HG02852 (cell line): ENCODE results near the gene ZC3H18.
A peak's percentile ranks its signal among the peaks of the same experiment; 100 is the strongest.

Experiments used
- ATAC-seq: cut with Tn5 transposase; IDR thresholded peaks from one replicate; pipeline ENCODE4 v1.9.1; 2021; ENCODE audit warnings: mild to moderate bottlenecking, moderate library complexity; ENCODE audit not compliant: unreplicated experiment

The ZC3H18 gene

DNA sequence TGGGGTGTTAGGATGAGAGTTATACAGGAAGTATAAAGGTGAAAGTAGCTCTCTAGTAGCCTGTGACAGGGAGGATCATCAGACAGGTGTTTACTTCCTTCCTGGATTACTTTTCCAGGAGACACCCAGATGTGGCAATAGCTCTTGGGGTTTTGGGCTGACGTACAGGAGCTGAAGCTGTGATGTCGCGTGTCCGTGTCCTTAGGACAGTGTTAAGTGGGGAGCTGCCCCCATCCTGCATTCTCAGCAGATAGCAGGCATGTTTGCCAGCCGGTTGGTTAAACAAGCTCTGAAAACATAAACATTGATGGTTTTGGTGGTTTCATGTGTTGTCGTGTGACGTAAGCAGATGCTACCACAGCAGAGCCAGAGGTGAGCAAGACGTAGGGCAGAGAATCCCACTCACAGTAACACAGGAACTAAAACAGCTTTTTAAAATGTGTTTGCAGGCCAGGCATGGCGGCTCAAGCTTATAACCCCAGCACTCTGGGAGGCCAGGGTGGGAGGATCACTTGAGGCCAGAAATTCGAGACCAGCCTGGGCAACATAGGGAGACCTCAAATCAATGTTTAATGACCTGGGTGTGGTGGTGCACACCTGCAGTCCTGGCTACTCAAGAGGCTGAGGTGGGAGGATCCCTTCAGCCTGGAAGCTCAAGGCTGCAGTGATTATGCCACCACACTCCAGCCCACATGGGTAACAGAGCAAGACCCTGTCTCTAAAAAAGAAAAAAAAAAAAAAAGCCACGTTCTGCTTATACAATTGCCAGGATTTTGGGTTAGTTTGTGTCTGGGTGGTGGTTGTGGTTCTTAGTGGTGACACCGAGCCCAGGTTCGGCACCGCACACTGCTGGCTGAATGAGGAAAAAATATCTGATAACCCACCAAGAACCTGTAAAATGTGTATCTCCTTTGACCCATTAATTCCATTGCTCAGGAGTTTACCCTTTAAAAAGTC lies 49.9 kb downstream of the ZC3H18 start:
- ATAC-seq = no peak

DNA sequence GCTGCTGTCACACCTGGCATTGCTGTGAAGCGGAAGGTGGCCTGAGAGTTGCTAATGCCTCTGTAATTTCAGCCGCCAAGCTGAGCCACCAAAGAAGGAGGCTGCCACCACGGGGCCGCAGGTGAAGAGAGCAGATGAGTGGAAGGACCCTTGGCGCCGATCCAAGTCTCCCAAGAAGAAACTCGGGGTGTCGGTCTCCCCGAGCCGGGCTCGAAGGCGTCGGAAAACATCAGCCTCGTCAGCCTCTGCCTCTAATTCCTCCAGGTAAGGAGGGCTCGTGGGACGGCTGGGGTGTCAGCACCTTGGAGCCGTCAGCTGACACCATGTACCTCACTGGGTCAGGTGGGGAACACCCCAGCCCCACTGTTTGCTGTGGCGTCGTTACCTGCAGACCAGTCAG lies 51.9 kb downstream of the ZC3H18 start:
- no peak for ATAC-seq

DNA sequence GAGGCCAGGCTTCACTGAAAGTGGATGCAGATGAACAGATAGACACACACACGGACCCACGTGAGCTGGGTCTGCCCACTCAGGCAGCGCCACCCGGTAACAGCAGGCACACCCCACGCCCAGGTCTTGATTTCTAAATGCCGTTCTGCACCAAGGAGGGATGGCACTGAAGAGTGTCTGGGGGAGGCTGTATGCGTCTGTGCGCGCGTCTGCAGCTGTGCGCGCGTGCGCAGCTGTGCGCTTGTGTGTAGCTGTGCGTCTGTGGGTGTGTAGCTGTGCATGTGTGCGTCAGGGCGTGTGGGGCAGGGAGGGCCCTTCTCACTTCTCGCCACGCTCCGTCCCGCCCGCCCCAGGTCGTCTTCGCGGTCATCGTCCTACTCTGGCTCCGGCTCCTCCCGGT lies 52.7 kb downstream of the ZC3H18 start:
- no peak for ATAC-seq

DNA sequence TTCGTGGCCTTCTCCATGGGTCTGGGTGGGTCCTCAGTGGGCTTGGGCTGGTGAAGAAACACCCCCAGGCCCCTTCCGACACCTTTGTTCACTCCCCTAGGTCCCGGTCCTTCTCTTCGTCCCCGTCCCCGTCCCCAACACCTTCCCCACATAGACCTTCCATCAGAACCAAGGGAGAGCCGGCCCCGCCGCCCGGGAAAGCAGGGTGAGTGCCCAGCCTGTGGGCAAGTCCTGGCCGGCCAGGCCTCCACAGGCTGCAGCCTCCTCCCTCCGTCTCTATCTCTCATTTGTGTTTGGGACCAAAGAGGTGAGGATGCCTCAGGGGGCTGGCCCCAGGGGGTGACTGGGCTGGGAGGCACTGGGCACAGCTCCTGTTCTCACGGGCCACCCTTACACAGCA lies 53.7 kb downstream of the ZC3H18 start:
- no peak for ATAC-seq

DNA sequence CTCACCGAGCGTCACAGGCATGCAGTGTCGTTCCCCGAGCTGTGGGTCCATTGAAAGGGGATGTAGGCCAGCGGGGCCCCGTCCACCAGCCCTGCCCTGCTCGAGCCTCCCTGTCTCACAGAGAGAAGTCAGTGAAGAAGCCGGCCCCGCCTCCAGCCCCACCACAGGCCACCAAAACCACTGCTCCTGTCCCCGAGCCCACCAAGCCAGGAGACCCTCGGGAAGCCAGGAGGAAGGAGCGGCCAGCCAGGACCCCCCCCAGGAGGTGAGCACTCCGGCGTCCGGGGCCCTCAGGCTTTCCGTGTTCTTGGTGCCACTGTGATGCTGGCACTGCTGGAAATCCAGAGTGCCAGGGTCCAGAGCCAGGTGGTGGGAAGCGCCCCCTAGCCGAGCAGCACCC lies 54.3 kb downstream of the ZC3H18 start:
- ATAC-seq = no peak

DNA sequence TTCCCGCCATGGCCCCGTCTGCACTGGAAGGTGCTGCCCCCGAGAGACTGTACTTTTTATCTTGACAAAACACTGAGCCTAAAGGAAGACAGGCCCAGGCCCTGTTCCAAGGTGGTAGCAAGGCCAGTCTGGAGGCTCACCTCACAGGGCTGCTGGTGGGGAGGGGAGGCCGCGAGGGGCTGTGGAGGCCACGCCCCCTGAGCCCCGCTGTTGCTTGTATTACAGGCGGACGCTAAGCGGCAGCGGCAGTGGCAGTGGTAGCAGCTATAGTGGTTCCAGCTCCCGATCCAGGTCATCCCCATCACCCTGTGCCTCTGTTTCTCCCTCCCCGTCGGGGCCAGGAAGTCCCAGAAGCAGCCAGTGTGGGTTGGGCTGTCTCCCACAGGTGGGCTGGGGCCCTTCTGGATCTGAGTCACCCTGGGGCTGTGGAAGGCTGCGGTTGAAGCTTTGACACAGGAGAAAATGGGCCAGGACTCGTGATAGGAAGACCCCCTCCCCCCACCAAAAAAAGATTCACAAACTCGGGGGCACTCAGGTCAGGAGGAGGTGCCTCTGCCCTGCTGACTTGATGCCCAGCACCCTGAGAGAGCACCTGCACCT lies 54.9 kb downstream of the ZC3H18 start:
- ATAC-seq = no peak

DNA sequence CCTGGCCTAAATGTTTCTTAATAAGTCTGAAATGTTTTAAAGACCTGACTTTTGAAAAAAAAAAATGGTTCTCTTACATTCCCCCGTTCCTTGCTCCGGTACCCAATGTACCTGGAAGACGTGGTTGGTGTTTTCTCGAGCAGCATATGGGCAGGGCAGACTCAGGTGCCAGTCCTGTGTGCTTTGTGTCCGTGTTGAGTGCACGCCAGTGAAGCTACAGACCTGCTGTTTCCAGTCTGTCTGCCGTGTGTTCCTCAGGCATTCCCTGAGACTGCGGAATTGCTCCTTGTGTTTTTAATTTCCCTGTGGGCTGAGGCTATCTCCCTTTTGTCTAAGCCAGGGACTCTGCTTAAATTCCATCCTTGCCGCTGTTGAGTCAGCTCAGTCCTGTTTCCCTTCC lies 56.4 kb downstream of the ZC3H18 start:
- no peak for ATAC-seq

DNA sequence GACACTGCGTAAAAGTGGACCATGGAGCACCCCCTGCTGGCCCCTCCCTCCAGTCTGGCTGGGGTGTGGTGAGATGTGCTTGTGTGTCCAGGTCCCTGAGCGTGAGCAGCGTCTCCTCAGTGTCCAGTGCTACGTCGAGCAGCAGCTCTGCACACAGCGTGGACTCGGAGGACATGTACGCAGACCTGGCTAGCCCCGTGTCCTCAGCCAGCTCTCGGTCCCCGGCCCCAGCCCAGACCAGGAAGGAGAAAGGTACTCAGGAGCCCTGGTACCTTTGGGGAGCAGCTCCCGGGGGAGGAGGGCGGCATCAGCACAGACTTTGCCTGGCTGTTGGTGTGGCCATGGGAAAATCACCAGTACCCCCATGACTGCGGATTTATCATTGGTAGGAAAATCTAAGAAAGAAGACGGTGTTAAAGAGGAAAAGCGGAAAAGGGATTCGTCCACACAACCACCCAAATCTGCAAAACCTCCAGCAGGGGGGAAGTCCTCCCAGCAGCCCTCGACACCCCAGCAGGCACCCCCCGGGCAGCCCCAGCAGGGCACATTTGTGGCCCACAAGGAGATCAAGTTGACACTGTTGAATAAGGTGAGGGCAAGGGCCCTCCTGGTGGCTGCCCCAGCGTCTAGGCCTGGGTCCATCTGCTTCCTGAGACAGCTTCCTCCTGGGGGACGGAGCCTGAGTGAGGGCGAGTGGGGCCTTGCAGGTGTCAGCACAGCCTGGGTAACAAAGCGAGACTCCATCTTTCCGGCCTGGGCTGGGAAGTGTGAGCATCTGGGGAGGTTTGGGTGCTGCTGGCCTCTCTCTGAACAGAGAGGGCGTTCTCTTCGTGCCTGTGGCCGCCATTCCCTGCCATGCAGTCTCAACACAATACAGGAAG lies 57.6 kb downstream of the ZC3H18 start:
- no peak for ATAC-seq

DNA sequence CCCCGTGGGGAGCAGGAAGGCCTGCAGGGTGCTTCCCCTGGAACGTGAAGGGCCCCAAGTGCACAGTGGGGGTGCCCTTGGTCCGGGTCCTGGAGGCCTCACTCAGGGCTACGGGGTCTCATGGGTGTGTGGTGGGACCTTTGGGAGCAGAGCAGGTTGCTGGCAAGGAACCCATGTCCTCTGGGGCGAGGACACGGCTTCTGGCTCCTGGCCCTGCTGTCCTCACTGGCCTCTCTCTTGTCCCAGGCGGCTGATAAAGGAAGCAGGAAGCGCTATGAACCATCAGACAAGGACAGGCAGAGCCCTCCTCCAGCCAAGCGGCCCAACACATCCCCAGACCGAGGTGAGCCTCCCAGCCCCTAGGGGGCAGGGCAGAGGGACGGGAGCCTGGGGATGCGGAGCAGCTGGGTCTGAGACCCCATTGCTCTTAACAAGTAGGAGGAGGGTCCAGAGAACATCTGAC lies 58.3 kb downstream of the ZC3H18 start:
- ATAC-seq = no peak

DNA sequence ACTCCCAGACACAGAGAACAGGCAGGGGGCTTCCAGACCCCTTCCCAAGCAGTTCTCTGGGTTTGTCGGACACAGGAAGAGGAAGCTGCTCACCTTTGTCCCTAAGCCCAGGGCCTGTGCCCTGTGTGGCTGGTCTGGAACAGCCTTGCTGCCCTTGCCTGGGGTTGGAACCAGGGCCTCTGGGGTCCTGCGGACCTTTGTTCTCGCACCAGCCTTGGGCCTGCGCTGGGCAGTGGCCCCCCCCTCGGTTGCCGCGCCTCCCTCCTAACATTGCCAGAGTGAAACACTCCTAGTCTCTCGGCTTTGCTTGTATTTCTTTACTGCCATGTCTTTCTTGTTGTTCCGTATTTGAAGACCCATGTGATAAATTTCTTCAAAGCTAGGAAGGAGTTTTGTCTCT lies 59.6 kb downstream of the ZC3H18 start:
- ATAC-seq = no peak

DNA sequence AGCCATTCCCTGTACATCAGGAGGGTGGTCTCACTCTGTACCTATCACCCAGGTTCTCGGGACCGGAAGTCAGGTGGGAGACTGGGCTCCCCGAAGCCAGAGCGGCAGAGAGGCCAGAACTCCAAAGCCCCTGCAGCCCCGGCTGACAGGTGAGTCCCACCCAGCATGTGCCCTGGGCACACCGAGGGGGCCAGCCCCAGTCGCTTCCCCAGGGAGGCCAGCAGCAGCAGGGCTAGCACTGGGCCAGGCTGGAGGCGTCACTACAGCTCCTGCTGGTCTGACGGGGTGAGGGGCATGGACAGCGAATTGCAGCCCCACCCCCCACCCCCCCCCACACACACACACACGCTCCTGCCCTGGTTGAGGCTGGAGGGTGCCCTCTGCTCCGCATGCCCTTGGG lies 60.2 kb downstream of the ZC3H18 start:
- no peak for ATAC-seq

DNA sequence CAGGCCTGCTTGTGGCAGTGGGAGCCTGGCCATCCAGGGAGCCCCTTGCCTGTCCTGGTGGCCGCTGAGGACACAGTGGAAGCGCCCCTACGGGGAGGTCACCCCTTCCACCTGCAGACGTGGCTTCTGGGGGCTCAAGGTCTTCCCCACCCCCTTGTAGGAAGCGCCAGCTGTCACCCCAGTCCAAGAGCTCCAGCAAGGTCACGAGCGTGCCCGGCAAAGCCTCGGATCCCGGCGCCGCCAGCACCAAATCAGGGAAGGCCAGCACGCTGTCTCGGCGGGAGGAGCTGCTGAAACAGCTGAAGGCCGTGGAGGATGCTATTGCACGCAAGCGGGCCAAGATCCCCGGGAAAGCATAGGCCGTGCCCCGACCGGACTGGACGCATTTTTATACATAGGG lies 60.7 kb downstream of the ZC3H18 start:
- ATAC-seq = no peak

DNA sequence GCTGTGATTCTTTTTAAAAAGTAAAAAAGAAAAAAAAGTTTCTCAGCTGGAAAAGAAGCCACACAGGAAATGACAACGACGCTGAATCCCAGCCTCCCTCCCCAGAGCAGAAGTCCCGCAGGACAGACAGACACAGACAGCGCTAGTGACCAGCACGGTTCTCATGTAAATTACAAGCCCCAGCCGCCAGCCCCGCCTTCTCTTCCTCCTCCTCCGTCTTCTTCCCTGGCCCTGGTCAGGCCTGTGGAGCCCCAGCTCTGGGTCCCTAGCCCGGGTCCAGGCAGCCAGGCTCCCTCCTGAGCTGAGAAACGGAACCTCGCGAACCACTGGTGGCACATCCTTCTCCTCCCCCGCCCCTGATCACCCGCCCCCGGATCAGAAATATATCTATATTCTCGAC lies 61.2 kb downstream of the ZC3H18 start:
- no peak for ATAC-seq

DNA sequence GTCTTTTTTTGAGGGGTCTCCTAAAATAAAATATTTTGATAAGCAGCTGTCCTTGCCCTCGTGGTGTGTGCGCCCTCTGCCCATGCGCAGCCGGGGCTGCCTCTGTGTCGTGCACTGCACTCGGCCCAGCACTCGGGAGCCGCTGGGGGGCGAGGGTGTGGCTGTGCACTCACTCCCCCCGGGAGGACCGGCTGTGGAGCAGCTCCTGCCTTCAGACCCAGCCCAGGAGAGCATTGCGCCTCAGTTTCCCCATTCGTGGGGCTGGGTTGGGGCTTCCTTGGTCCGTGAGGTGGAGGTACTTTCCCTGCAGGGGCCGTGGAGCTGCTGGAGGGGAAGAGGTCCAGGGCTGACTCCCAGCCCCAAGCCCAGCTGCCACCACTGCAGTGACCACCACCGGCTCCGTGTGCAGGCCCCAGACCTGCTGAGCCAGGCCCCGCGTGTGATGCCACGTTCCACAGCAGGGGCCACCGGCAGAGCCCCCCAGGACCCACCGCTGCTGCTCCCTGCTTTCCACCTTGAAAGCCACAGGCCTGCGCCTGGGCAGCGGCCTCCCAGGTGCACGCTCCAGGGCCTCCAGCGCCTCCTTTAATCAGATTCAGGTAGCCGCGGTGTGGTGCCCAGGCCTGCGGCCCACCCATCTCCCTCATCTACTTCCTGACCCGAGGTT lies 61.9 kb downstream of the ZC3H18 start:
- no peak for ATAC-seq

DNA sequence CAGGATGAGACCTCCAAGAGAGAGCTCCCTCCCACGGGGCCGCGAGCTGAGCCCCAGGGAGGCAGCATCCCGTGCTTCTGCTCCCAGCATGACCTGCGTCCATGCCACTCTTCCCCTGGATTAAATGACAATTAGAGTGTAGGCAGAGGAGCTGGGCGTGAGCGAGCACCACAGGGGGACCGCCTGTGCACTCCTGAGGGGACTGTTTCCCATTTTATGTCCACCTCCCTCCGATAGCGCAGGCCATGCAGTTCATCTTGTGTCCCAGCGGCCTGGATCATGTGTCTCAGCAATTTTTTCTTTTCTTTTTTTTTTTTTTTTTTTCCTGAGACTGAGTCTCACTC lies 62.4 kb downstream of the ZC3H18 start:
- no peak for ATAC-seq

DNA sequence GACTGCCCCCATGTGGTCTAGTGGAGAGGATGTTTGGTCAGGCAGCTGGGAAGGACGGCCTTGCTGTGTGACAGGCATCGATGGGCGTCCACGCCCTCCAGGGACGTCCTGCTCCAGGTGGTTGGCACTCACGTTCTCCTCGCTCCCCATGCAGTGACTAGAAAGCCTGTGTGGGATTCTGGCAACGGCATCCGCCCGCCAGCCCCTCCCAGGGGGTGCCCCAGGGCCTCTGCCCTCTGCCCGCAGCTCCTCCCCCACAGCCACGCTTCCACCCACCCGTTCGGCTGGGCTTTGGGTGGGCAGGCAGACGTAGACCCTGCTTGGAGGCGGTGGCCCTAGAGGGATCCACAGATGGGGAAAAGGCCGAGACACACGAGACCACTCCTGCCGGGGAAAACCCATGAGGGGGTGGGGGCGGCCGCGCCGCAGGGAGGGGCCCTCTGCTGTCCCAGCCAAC lies 63.5 kb downstream of the ZC3H18 start:
- peak; percentile 24 for ATAC-seq

DNA sequence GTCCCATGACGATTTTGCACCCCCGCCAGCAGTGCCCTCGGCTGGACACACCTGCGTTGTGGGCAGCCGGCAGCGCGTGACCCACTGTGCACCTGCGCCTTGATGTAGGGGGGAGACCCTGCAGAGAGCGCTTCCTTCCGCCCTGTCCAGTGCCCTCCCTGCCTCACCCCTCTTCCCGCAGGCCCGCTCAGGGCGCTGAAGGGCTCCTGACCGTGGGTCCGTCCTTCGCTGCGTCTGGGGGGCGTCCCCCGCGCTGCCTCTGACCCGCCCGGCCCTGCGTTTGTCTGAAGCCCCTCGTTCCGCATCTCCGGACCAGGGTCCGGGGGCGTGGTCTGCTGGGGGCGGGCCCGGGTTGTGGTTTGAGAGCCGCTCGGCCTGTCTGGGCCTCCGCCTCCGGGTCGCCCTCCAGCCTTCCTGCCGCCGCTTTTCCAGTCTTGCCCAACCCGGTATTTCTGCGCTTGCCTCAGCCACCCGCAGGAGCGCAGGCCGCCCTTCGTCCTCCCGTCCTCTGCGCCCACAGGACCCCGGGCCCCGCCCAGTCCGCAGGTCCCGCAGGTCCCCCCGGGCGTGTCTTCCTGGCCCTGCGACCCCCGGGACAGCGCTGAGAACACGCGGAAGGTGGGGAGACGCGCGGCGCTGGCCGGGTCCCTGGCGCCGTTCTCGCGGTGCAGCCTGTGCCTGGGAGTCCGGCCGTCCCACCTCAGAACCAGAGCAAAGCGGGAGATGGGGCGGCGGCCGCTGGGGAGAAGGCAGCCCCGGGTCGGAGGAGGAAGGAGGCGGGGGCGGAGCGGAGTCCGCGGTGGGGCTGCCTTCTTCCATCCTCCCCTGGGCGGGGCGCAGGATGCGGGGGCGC lies 64.2 kb downstream of the ZC3H18 start:
- peak; percentile 38 for ATAC-seq

DNA sequence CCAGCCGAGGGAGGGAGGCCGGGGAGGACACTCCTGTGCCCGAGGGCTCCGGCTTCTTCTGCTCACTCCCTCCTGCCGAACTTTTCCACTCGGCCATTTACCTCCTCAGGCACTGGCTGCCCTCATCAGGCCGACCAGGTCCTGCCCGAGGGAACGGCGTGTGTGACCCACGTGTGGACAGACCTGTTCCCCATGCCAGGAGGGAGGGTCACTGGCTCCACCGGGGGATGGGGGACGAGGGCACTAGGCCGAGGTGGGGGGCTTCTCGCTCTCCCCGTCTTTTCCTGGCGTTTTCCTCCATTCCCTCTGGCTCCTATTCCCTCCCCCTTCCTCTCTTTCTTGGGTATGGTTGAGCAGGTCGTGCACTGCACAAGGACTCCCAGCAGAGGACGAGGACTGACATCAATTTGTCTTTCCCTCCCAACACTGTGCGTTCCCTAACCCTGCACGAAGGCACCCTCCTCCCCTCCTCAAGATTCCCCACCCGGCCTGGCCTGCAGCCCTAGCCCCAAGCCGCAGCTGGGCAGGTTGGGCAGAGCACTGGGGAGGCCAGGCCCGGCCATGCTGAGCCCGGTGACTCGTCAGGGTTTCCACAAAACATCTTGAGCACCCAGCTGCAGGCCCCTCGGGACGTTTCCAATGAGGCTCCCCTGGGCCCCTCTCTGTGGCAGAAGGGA lies 64.9 kb downstream of the ZC3H18 start:
- ATAC-seq = no peak

DNA sequence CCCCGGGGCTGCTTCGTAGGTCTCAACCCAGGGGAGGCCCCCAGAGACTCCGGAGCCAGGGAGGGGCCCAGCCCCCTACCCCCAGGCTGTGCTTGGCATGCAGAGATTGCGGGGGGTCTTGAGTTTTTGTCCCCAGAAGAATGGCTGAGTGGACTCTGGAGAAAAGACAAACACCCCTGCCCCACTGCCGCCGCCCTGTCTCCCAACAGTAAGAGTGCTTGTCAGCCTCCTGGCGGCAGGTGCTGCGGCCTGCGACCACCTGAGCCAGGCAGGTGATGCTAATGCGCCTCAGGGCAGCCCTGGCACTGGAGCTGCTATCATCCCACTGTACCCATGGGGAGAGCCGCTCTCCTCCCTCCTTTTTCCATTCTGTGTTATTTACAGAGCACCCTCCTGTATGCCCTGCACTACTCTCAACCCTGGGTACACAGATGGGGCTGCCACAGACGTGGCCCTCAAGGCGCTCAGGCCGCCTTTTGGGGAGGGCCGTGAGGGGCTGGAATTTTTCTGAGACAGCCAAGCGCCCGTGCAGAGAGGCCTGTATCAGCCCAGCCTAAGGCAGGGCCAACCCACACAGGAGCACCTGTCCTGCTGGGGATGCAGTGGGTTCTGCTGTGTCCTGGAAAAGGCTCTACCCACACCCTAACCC lies 65.6 kb downstream of the ZC3H18 start:
- ATAC-seq = no peak
